ENCODE data around the gene CHL1.

DNA sequence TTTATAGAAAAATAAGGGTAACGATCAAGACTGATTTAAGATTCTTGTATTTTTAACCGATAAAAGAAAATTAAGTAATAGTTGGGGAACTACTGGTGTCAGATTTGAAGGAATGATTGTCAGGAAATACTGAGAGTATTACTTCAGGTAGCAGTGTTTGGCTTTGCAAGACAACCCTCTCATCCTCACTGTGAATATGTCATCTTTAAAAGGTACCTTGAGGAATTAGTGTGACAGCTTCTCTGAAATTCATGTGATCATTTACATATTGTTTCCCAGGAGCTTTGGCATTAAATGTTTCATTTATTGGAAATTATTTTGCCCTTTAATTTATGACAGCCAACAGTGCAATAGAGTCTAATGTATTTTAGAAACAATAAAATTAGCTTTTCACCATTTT lies 3.3 kb downstream of the CHL1 start:
- TF ChIP-seq EZH2phosphoT487 (IDR thresholded peaks at IDR 0.05; ENCODE audit: unreplicated experiment) = no peak
- TF ChIP-seq, protein P1, sequence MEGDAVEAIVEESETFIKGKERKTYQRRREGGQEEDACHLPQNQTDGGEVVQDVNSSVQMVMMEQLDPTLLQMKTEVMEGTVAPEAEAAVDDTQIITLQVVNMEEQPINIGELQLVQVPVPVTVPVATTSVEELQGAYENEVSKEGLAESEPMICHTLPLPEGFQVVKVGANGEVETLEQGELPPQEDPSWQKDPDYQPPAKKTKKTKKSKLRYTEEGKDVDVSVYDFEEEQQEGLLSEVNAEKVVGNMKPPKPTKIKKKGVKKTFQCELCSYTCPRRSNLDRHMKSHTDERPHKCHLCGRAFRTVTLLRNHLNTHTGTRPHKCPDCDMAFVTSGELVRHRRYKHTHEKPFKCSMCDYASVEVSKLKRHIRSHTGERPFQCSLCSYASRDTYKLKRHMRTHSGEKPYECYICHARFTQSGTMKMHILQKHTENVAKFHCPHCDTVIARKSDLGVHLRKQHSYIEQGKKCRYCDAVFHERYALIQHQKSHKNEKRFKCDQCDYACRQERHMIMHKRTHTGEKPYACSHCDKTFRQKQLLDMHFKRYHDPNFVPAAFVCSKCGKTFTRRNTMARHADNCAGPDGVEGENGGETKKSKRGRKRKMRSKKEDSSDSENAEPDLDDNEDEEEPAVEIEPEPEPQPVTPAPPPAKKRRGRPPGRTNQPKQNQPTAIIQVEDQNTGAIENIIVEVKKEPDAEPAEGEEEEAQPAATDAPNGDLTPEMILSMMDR (conservative IDR thresholded peaks at IDR 0.05; ENCODE audit: low read depth in 2 of 2) = no peak
- TF ChIP-seq POLR2AphosphoS5 (IDR thresholded peaks at IDR 0.05; ENCODE audit: low read depth) = no peak
- no peak for TF ChIP-seq EZH2 (IDR thresholded peaks at IDR 0.05; ENCODE audit: low read depth, unreplicated experiment)
- TF ChIP-seq, protein P2, sequence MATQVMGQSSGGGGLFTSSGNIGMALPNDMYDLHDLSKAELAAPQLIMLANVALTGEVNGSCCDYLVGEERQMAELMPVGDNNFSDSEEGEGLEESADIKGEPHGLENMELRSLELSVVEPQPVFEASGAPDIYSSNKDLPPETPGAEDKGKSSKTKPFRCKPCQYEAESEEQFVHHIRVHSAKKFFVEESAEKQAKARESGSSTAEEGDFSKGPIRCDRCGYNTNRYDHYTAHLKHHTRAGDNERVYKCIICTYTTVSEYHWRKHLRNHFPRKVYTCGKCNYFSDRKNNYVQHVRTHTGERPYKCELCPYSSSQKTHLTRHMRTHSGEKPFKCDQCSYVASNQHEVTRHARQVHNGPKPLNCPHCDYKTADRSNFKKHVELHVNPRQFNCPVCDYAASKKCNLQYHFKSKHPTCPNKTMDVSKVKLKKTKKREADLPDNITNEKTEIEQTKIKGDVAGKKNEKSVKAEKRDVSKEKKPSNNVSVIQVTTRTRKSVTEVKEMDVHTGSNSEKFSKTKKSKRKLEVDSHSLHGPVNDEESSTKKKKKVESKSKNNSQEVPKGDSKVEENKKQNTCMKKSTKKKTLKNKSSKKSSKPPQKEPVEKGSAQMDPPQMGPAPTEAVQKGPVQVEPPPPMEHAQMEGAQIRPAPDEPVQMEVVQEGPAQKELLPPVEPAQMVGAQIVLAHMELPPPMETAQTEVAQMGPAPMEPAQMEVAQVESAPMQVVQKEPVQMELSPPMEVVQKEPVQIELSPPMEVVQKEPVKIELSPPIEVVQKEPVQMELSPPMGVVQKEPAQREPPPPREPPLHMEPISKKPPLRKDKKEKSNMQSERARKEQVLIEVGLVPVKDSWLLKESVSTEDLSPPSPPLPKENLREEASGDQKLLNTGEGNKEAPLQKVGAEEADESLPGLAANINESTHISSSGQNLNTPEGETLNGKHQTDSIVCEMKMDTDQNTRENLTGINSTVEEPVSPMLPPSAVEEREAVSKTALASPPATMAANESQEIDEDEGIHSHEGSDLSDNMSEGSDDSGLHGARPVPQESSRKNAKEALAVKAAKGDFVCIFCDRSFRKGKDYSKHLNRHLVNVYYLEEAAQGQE (IDR thresholded peaks at IDR 0.05; ENCODE audit: unreplicated experiment) = no peak
- no peak for TF ChIP-seq ZNF331 (CRISPR knock-in tag; IDR thresholded peaks at IDR 0.05; ENCODE audit: low read depth)
- no peak for TF ChIP-seq ZNF114 (CRISPR knock-in tag; IDR thresholded peaks at IDR 0.05)
